GM18508 (cell line): ENCODE measurements around the gene NEAT1.

ENCODE experiments used
- ATAC-seq: cut with Tn5 transposase; IDR thresholded peaks from one replicate; pipeline ENCODE4 v1.9.1; 2021; ENCODE audit warnings: moderate number of reproducible peaks; ENCODE audit not compliant: insufficient read depth, unreplicated experiment

NEAT1 gene

GRCh38 chr11:65474864-65475263, 52.3 kb downstream of the NEAT1 start:
- ATAC-seq = no peak

GRCh38 chr11:65476632-65477148, 54.1 kb downstream of the NEAT1 start:
- ATAC-seq = no peak

- ATAC-seq = no peak
Measured at GRCh38 chr11:65477149-65477965, 54.8 kb downstream of the NEAT1 start.

DNA sequence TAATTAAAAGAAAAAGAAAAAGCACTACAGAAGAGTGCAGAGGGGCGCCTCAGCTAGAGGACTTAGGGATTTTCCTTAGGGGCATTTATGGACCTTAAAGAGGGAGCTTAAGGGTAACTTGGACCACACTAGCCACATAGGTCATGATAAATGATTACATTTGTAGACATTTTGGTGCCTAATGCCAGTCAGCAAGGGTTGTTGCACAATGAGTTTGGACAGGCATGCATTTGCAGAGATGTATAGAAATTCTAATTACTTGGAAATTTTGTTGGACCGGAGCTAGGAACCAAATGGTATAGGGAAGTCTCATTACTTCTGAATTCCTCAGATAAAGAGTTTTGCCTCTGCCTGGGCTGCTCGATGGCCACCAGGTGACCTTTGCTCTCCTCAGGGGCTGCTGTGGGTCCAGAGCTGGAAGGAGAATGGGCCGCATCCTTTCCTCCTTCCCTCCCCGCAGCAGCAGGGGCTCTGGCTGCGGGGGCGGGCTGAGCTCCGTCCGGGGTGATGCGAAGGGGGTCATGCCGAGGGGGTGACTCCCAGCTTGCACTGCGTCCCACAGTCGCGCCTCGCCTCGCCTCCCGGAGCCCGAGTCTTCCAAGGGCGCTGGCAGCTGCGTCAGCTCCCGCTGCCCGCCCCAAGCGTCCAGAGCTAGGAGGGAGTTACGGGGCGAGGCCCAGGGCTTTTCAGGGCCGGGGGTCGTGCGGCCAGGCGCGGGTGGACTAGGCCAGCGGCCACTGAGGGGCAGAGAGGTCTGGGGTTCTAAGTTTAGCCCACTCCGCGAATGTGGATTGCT, 56.0 kb downstream of the NEAT1 start:
- ATAC-seq = no peak

DNA sequence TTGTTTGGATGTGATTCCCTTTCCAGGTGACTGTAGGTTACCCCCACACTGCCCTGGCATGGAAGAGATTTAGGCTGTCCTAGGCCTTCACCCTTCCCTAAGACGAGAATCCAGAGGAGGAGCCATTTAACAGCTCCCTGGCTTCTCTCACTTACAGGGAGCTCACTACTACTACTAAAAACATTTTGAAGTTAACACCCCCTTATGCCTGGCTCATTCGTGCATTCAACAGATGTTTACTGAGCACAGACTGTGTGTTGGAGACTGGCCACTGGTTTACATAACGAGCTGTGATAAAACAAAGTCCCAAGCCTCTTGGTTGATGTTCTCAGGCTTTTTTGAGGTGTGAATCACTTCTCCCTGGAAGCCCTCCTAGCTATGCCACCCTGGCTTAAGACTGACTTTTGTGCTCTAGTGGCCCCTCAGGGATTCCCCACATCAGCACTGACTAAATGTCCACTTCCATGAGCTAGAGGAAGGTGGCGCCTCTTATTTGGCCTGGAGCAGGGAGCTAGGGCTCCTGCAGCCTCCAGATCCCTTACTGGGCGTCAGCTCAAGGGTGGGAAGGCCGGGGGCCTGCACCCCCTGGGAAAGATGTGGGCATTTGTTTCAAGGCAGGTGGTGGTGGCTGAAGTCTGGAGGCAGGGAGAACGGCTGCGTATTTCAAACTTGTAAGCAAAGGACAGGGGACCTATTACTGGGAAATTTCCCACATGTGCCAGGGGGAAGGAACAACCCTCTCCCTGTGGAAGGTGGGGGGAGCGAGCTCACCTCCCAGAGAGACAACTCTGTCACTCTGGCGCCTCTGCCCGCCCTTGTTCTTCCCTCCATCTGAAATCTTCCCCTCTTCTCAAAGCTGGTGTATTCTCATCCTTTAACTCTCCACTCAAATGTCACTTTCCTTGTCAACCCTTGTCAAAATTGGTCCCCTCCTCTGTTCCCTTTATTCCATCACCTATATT, 56.9 kb downstream of the NEAT1 start:
- no peak for ATAC-seq

GRCh38 chr11:65482306-65482850, 59.8 kb downstream of the NEAT1 start:
- no peak for ATAC-seq

GRCh38 chr11:65485920-65486219, 63.3 kb downstream of the NEAT1 start:
- no peak for ATAC-seq

DNA sequence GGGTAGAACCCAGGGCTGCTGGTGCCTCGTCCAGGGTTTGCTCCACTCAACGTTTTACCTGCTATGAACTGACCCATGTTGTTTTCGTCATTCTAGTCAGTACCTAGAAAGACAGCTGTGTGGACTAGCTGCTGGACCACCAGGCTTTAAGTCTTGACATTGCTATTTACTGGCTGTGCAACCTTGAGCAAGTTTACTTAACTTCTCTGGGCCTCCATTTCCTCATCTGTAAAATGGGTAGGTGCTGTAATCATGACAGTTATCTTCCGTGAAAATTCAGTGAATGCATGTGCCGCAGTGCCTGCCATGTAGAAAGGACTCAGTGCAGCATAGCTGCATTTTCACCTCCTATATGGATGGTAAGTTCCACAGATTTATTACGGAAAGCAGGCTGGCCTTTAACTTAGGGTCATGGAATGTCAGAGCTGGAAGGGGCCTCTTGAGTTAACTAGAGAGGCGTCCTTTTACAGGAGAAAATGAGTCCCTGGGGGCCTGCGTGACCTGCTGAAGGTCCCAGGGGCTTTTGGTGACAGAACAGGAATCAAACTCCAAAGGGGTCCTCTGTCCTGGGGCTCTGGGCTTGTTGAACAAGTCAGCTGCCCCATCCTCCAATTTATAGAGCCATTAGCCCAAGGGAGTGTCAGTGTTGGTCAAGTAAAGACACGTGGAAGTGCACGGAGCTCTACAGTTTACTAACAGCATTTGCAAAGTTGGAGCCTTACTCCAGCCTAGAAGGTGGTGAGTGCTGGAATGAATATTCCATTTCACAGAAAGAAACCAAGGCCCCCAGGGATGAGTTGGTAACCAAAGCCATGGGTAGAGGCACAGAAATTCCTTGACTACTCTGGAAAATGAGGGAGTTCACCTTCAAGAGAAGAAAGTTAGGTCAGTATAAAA, 64.2 kb downstream of the NEAT1 start:
- ATAC-seq = no peak

GRCh38 chr11:65487467-65488272, 65.1 kb downstream of the NEAT1 start:
- no peak for ATAC-seq

DNA sequence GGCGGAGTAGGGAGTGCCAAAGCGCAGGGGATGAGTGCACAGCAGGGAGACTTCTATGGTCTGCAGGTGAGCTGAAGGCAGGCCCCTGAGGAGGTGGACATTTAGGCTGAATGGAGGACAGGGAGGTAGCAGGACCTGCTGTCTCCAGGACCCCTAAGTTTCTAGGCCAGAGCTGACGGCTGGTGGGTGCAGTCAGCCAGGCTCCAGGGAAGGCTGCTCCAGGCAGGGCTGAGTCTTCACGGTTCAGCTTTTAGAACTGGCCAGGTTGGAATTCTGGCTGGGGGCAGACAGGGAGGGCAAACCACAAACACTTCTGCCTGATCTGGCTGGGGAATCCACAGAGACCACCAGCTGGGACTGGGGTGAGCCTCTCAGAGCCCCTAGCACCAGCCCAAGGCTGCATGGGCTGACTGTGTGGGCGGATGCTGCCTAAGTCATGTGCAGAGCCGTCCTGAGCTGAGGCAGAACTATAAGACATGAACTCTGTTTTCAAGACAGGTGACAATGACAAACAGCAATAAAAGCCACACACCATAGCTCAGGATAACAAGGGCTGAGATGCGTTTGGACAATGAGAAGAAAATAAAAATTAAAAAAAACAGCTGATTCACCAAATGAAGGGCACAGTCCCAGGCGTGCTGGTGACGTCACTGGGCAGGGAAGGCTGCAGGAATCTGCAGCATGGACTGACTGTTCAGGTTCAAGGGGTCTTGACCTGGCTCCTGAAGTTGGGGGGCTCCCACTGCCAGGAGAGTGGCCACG, 65.9 kb downstream of the NEAT1 start:
- ATAC-seq = no peak

- ATAC-seq = no peak
Measured at GRCh38 chr11:65489035-65489705, 66.6 kb downstream of the NEAT1 start.

DNA sequence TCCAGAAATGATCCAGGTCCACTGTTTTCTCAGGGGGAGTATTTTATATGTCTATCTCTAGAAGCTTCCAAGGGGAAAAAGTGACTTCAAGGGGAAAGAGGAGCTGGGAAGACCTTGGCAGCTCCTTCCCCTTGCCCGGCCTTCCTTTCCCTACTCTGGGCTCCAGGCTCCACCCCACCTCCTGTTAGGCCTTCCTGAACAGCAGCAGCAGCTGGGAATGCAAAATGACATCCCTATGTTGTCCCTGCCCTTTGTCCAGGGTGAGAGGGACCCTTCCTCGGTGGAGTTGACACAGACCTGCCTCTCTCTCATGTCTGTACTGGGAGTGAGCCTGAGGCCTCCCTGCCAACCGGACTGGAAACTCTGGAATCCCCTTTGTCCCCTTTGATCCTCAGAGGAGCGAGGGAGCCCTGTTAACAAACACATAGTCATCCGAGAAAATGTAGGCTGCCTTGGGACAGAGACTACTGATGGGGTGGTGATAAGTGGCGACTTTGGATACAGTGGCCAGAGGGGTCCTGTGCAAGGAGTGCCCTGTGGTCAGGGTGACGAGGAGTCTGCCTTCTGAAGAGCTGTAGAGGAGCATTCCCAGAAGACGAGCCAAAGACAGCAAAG, 67.2 kb downstream of the NEAT1 start:
- no peak for ATAC-seq

DNA sequence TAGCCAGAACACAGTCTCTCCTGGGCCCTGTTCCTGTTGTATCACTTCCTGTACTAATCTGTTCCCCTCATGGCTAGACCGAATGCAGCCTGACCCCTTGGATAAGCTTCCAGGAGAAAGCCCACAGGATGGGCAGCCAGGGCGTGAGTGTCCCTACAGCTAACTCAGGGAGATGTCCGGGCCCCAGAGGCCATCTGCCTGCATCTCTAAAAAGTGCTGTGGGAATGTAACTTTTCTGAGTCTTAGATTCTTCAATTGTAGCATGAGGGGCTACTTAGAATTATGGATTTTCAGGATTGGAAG, 68.5 kb downstream of the NEAT1 start:
- ATAC-seq = no peak

GRCh38 chr11:65491614-65492386, 69.2 kb downstream of the NEAT1 start:
- no peak for ATAC-seq

DNA sequence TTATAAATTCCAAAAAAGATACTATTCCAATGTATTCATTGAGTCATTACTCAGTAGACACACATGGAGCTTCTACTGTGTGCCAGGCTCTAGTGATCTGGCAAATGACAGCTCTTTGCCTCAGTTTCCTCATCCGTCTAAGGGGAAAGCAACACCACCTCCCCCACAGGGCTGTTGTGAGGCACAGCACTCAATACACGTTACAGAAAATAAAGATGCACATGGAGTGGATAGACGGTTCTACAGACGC, 69.7 kb downstream of the NEAT1 start:
- no peak for ATAC-seq

GRCh38 chr11:65492637-65493366, 70.2 kb downstream of the NEAT1 start:
- ATAC-seq = no peak
